DND-41 (cell line): ENCODE results near the gene INPP5K.

Experiments
- CTCF ChIP-seq: IDR thresholded peaks from 2 replicates; pipeline ENCODE4 v1.5.1; 2012; ENCODE audit warnings: borderline replicate concordance, low read length, moderate library complexity, mild to moderate bottlenecking; ENCODE audit not compliant: poor library complexity, severe bottlenecking; ENCODE audit errors: extremely low read depth
- EZH2 ChIP-seq: IDR thresholded peaks from 3 replicates; pipeline ENCODE4 v1.6.1; 2012; ENCODE audit warnings: borderline replicate concordance, low read depth, mild to moderate bottlenecking, moderate library complexity, low read length, inconsistent platforms; ENCODE audit not compliant: severe bottlenecking

GRCh38 chr17:1533661-1534325, 17.4 kb upstream of the INPP5K start:
- TF ChIP-seq CTCF (no peak), EZH2 (no peak)
